Keratinocyte (primary cell): Measurements from ENCODE around the gene SCN11A. TPM values are rescaled to one million over a fixed set of nuclear protein-coding genes. Genes with fewer than 3 reads are reported as not detected.

Experiments used
- DNase-seq: peaks from one replicate; pipeline ENCODE4 v3.0.0-alpha.2; 2011; ENCODE audit warnings: low read depth, missing footprints, low spot score
- FAIRE-seq: peaks from 2 replicates; lab custom pipeline; 2011; peaks lifted over from hg19 to GRCh38; lab: Jason Lieb, UNC
- H2AFZ ChIP-seq: 2 replicates; pipeline ENCODE4 v1.6.0; 2012; ENCODE audit warnings: low read length, control low read depth, inconsistent platforms; ENCODE audit not compliant: control insufficient read depth
- H3K27ac ChIP-seq: 2 replicates; pipeline ENCODE4 v1.5.1; 2011; ENCODE audit warnings: low read length; ENCODE audit not compliant: control insufficient read depth, insufficient read depth
- H3K27me3 ChIP-seq: 3 replicates; pipeline ENCODE4 v1.6.0; 2011; ENCODE audit warnings: low read length; ENCODE audit not compliant: control insufficient read depth, insufficient read depth; ENCODE audit errors: extremely low read depth
- H3K36me3 ChIP-seq, 2 experiments: 2 replicates in 1 of 2; 3 replicates in 1 of 2; pipeline ENCODE4 v1.5.1; 2011; ENCODE audit warnings: low read length in 2 of 2, mild to moderate bottlenecking in 1 of 2; ENCODE audit not compliant: control insufficient read depth in 2 of 2, insufficient read depth in 2 of 2; ENCODE audit errors: extremely low read depth in 1 of 2
- H3K4me1 ChIP-seq: 3 replicates; pipeline ENCODE4 v1.5.1; 2011; ENCODE audit warnings: low read length; ENCODE audit not compliant: control insufficient read depth, insufficient read depth; ENCODE audit errors: extremely low read depth
- H3K4me2 ChIP-seq: 3 replicates; pipeline ENCODE4 v1.6.0; 2011; ENCODE audit warnings: low read depth, low read length; ENCODE audit not compliant: control insufficient read depth, insufficient read depth; ENCODE audit errors: extremely low read depth
- H3K4me3 ChIP-seq, 3 experiments: fragments of 200-600 bp in 1 of 3; sonication (generic) in 1 of 3; 2 replicates in 2 of 3; 3 replicates in 1 of 3; pipeline ENCODE4 v1.5.1; 2011 to 2016; ENCODE audit warnings: low read length in 3 of 3, mild to moderate bottlenecking in 3 of 3, control low read depth in 2 of 3, inconsistent platforms in 1 of 3, low read depth in 1 of 3, mixed read lengths in 1 of 3, mixed run types in 1 of 3, moderate library complexity in 1 of 3; ENCODE audit not compliant: control insufficient read depth in 2 of 3, insufficient read depth in 2 of 3; ENCODE audit errors: extremely low read depth in 1 of 3
- H3K79me2 ChIP-seq: 2 replicates; pipeline ENCODE4 v1.6.0; 2012; ENCODE audit warnings: low read length; ENCODE audit not compliant: control insufficient read depth, insufficient read depth
- H3K9ac ChIP-seq: 3 replicates; pipeline ENCODE4 v1.6.0; 2011; ENCODE audit warnings: low read length; ENCODE audit not compliant: control insufficient read depth, insufficient read depth; ENCODE audit errors: extremely low read depth
- H3K9me1 ChIP-seq: 3 replicates; pipeline ENCODE4 v1.6.0; 2011; ENCODE audit warnings: low read length; ENCODE audit not compliant: control insufficient read depth, insufficient read depth; ENCODE audit errors: extremely low read depth
- H3K9me3 ChIP-seq: 2 replicates; pipeline ENCODE4 v1.5.1; 2012; ENCODE audit warnings: low read depth, low read length; ENCODE audit not compliant: control insufficient read depth
- H4K20me1 ChIP-seq: 3 replicates; pipeline ENCODE4 v1.6.0; 2011; ENCODE audit warnings: low read length; ENCODE audit not compliant: control insufficient read depth, insufficient read depth; ENCODE audit errors: extremely low read depth
- EZH2 ChIP-seq: IDR thresholded peaks from one replicate; pipeline ENCODE4 v1.6.1; 2012; ENCODE audit warnings: inconsistent platforms, mild to moderate bottlenecking, low read length, moderate library complexity
- dilution Hi-C: fragments of 300-500 bp; cut with MboI; formaldehyde crosslinking; loops from one replicate; pipeline ENCODE4 v1.7.0; 2020; ENCODE audit warnings: low sequenced_read_pairs; ENCODE audit not compliant: extremely low pct_ligation_motif_present
- polyA plus RNA-seq, 5 experiments: library from polyadenylated mRNA; depleted of rRNA in 3 of 5; stranded (reverse) in 3 of 5; stranded (forward) in 1 of 5; unstranded in 1 of 5; fragments of >200 nt; gene quantifications; 1 replicate in 1 of 5; 2 replicates in 3 of 5; 3 replicates in 1 of 5; pipeline versions ENCODE4 v1.2.1 to v1.2.3, GENCODE V29; 2011 to 2012; ENCODE audit warnings: missing spikeins in 2 of 5, low read depth in 1 of 5, low replicate concordance in 1 of 5
- TF ChIP-seq, protein P1 (sequence below), 3 experiments: IDR thresholded peaks in 1 of 3; conservative IDR thresholded peaks in 1 of 3; optimal IDR thresholded peaks in 1 of 3; 2 replicates in 2 of 3; 3 replicates in 1 of 3; pipeline versions ENCODE3 to v1.5.1; 2011; ENCODE audit warnings: low read length in 3 of 3, mild to moderate bottlenecking in 3 of 3, moderate library complexity in 2 of 3, control low read depth in 1 of 3, inconsistent platforms in 1 of 3; ENCODE audit not compliant: insufficient read depth in 2 of 3; ENCODE audit errors: extremely low read depth in 1 of 3

Gene SCN11A
- polyA plus RNA-seq, 1 donor (not counting 4 experiments of a cell fraction or from before 2014, with no cell fraction given): 0.01 TPM

DNA sequence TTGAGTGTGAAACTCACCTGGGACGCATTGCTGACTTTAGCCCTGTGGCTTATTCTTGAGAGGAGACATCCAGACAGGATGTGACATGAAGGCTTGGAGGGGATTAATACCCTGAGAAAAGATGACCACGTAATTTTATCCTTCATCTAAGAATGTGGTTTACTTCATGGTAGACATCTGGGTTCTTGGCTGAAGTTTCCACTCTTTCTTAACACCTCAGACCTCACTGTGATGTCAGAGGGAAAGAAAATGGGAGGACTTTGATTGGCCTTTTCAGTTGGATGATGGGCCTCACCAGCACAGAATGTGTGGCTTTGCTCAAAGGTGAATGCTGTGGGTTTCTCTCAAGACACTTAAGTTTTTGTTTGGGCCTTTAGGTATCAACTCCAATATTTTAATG lies 39.2 kb upstream of the SCN11A start:
- no peaks in the 10 kb centered on the region for H3K27me3 ChIP-seq
- H3K9me1 ChIP-seq: no peaks in the 10 kb centered on the region
- H3K9ac ChIP-seq: no peak overlapping the region
- TF ChIP-seq, protein P1, sequence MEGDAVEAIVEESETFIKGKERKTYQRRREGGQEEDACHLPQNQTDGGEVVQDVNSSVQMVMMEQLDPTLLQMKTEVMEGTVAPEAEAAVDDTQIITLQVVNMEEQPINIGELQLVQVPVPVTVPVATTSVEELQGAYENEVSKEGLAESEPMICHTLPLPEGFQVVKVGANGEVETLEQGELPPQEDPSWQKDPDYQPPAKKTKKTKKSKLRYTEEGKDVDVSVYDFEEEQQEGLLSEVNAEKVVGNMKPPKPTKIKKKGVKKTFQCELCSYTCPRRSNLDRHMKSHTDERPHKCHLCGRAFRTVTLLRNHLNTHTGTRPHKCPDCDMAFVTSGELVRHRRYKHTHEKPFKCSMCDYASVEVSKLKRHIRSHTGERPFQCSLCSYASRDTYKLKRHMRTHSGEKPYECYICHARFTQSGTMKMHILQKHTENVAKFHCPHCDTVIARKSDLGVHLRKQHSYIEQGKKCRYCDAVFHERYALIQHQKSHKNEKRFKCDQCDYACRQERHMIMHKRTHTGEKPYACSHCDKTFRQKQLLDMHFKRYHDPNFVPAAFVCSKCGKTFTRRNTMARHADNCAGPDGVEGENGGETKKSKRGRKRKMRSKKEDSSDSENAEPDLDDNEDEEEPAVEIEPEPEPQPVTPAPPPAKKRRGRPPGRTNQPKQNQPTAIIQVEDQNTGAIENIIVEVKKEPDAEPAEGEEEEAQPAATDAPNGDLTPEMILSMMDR (optimal IDR thresholded peaks at IDR 0.05 in 1 of 3, IDR thresholded peaks at IDR 0.05 in 1 of 3, conservative IDR thresholded peaks at IDR 0.05 in 1 of 3; ENCODE audit: extremely low read depth in 1 of 3, insufficient read depth in 2 of 3, low read length in 3 of 3): no peak
- TF ChIP-seq EZH2: no peak
- no peaks in the 10 kb centered on the region for H4K20me1 ChIP-seq
- no peaks in the 10 kb centered on the region for H3K9me3 ChIP-seq
- FAIRE-seq (no peak), DNase-seq (no peak)
- peaks cover 3% of the 10 kb centered on the region for H3K4me1 ChIP-seq
- H3K36me3 ChIP-seq: peaks cover 13 to 21% of the 10 kb centered on the region in 2 experiments
- no peak overlapping the region for H2AFZ ChIP-seq
- no peak overlapping the region for H3K4me2 ChIP-seq
- dilution Hi-C loops: no loop called here
- no peaks in the 10 kb centered on the region for H3K79me2 ChIP-seq
- no peak overlapping the region for H3K27ac ChIP-seq
- no peak overlapping the region for H3K4me3 ChIP-seq

DNA sequence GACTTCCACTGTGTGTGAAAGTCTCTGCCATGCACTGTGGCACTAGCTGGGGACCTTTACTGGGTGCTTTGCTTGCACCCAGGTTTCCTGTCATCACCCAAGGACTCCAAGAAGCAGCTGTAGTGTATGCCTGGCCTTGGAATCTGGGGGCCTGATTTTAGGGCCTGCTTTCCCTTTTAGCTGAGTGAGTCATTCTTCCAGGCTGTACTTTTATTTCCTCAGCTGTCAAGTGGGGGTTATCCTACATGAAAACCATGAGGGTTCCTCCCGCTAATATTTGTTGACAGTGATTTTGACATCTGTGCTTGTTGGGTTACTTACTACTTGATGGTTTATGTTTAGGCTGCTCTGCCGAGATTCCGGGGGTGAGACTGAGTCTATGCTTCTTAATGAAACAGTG lies 37.1 kb upstream of the SCN11A start:
- Histone ChIP-seq H3K4me3 (no peak overlapping the region), H3K27me3 (no peaks in the 10 kb centered on the region), H3K9me1 (no peaks in the 10 kb centered on the region), H3K9me3 (no peaks in the 10 kb centered on the region), H3K9ac (no peak overlapping the region), H3K27ac (no peak overlapping the region), H3K4me2 (no peak overlapping the region), H3K4me1 (peaks cover 3% of the 10 kb centered on the region), H3K79me2 (no peaks in the 10 kb centered on the region), H4K20me1 (no peaks in the 10 kb centered on the region), H2AFZ (no peak overlapping the region), H3K36me3 (peaks cover 10 to 13% of the 10 kb centered on the region in 2 experiments)
- TF ChIP-seq, protein P1 (optimal IDR thresholded peaks at IDR 0.05 in 1 of 3, IDR thresholded peaks at IDR 0.05 in 1 of 3, conservative IDR thresholded peaks at IDR 0.05 in 1 of 3; ENCODE audit: extremely low read depth in 1 of 3, insufficient read depth in 2 of 3, low read length in 3 of 3): no peak
- TF ChIP-seq EZH2: no peak
- dilution Hi-C loops: no loop called here
- no peak for FAIRE-seq
- DNase-seq: no peak
